ENCODE data around the gene CCNG2. TPM values are rescaled to one million over a fixed set of nuclear protein-coding genes. Genes with fewer than 3 reads are reported as not detected.

Gene CCNG2
- total and polyA plus RNA-seq, 2 of the 4 experiments (the other 2 are of a cell fraction), result 11.3 to 14.9 TPM

GRCh38 chr4:77194989-77195388 is 38.0 kb downstream of the CCNG2 start:
- no peaks in the 10 kb centered on the region for H3K4me1 ChIP-seq (ENCODE audit: control insufficient read depth, insufficient read depth, low read length)
- H3K36me3 ChIP-seq (ENCODE audit: control insufficient read depth, insufficient read depth, low read length), result no peaks in the 10 kb centered on the region
- no peak for DNase-seq
- intact Hi-C loops (cut with micrococcal nuclease) (no loop called here), in situ Hi-C loops (cut with MboI; ENCODE audit: low sequenced_read_pairs) (no loop called here), dilution Hi-C loops (cut with HindIII; ENCODE audit: low sequenced_read_pairs, unreplicated experiment) (no loop called here)
- H4K8ac ChIP-seq (ENCODE audit: low read depth in 2 of 2, low read length in 2 of 2), result no peak overlapping the region
- H3K9me1 ChIP-seq (ENCODE audit: insufficient read depth, low read length), result no peaks in the 10 kb centered on the region
- CTCF ChIA-PET, result interaction anchor here (0.6 to 2.6 kb wide), 2 partner anchors 9 to 42 kb away, joined by 7 to 12 read pairs; no protein-coding TSS in a partner anchor
- no peak overlapping the region for H4K91ac ChIP-seq (ENCODE audit: insufficient read depth, low read depth, low read length)
- no peak overlapping the region for H2AK5ac ChIP-seq (ENCODE audit: low read depth, low read length)
- H2BK5ac ChIP-seq (ENCODE audit: low read depth, low read length, poor library complexity, severe bottlenecking), result no peak overlapping the region
- H4K20me1 ChIP-seq (ENCODE audit: insufficient read depth, low read length), result no peaks in the 10 kb centered on the region
- no peak overlapping the region for H3K4me3 ChIP-seq (ENCODE audit: insufficient read depth, low read depth, low read length)
- H2BK20ac ChIP-seq (ENCODE audit: low read depth, low read length), result no peak overlapping the region
- no peak overlapping the region for H2BK120ac ChIP-seq (ENCODE audit: low read depth, low read length)
- H2AK9ac ChIP-seq (replicated peaks; ENCODE audit: low read depth, low read length, poor library complexity), result no peak overlapping the region
- H3K79me1 ChIP-seq (ENCODE audit: low read depth in 1 of 2, low read length in 2 of 2), result no peaks in the 10 kb centered on the region
- peaks cover 5% of the 10 kb centered on the region; the same call in 1 of the 2 replicates for H3K9me3 ChIP-seq (ENCODE audit: control insufficient read depth, insufficient read depth, low read length)
- peaks cover 58% of the 10 kb centered on the region for H3K27me3 ChIP-seq (ENCODE audit: control insufficient read depth, insufficient read depth, low read length)
- TF ChIP-seq MXI1 (IDR thresholded peaks at IDR 0.05; ENCODE audit: borderline replicate concordance, low read depth, low read length) (no peak), CTCF (conservative IDR thresholded peaks at IDR 0.05; ENCODE audit: low read depth, low read length) (no peak), BHLHE40 (IDR thresholded peaks at IDR 0.05; ENCODE audit: low read depth, low read length) (no peak), SMC3 (IDR thresholded peaks at IDR 0.05; ENCODE audit: low read depth, low read length) (no peak)
- no peak overlapping the region for H3K23ac ChIP-seq (ENCODE audit: low read depth, low read length)
- no peak overlapping the region for H3K56ac ChIP-seq (ENCODE audit: extremely low read depth, insufficient read depth, low read length)
- no peak overlapping the region for H3K4me2 ChIP-seq (ENCODE audit: low read depth, low read length)
- no peak overlapping the region for H3K9ac ChIP-seq (ENCODE audit: low read depth, low read length)
- H4K5ac ChIP-seq (ENCODE audit: low read depth, low read length), result no peak overlapping the region
- H3K27ac ChIP-seq (ENCODE audit: insufficient read depth, low read length), result no peak overlapping the region
- no peak overlapping the region for H2BK15ac ChIP-seq (ENCODE audit: low read depth, low read length)
- no TSS peak for BruUV-seq (replicated peaks)
- no peak overlapping the region for H3K14ac ChIP-seq (replicated peaks; ENCODE audit: low read depth, low read length)
- WGBS, 2 experiments (ENCODE audit: extremely low coverage in 2 of 2, insufficient read length in 1 of 2), result no CpG with 5 or more reads among the region's 1 CpG
- no peak overlapping the region for H3K18ac ChIP-seq (ENCODE audit: low read depth, low read length)
- H3K4ac ChIP-seq (ENCODE audit: low read depth, low read length), result no peak overlapping the region
- ATAC-seq (ENCODE audit: low read depth), result no peak
- POLR2A ChIA-PET (ENCODE audit: unreplicated experiment), result no interaction called here
- no peak overlapping the region for H2AFZ ChIP-seq (replicated peaks; ENCODE audit: low read length, poor library complexity)

All from IMR-90 (cell line).